ENCODE results near the gene CCDC66. TPM values are rescaled to one million over a fixed set of nuclear protein-coding genes. Genes with fewer than 3 reads are reported as not detected.
A peak's percentile ranks its signal among the peaks of the same experiment; 100 is the strongest.

The CCDC66 gene
- polyA plus RNA-seq, 3 donors = 30.3 to 57.1 (median 39.6) TPM

GRCh38 chr3:56611364-56611763, 54.4 kb downstream of the CCDC66 start:
- DNase-seq (ENCODE audit: extremely low read depth in 1 of 11, low read depth in 9 of 11, low spot score in 4 of 11) = no peak

- no peak for DNase-seq (ENCODE audit: extremely low read depth in 1 of 11, low read depth in 9 of 11, low spot score in 4 of 11)
Observed at GRCh38 chr3:56612146-56612545, 55.2 kb downstream of the CCDC66 start.

- no peak for DNase-seq (ENCODE audit: extremely low read depth in 1 of 11, low read depth in 9 of 11, low spot score in 4 of 11)
Observed at GRCh38 chr3:56613016-56613415, 56.0 kb downstream of the CCDC66 start.

GRCh38 chr3:56616478-56617006, 59.6 kb downstream of the CCDC66 start:
- no peak for DNase-seq (ENCODE audit: extremely low read depth in 1 of 11, low read depth in 9 of 11, low spot score in 4 of 11)

GRCh38 chr3:56620371-56620770, 63.4 kb downstream of the CCDC66 start:
- DNase-seq (ENCODE audit: extremely low read depth in 1 of 11, low read depth in 9 of 11, low spot score in 4 of 11) = no peak

- DNase-seq (ENCODE audit: extremely low read depth in 1 of 11, low read depth in 9 of 11, low spot score in 4 of 11) = peak in 5 of 11 donors; percentile 3 to 30 (median 9)
Observed at GRCh38 chr3:56621681-56622080, 64.7 kb downstream of the CCDC66 start.

- DNase-seq (ENCODE audit: extremely low read depth in 1 of 11, low read depth in 9 of 11, low spot score in 4 of 11) = no peak
Observed at GRCh38 chr3:56622381-56622780, 65.4 kb downstream of the CCDC66 start.

GRCh38 chr3:56624725-56625124, 67.8 kb downstream of the CCDC66 start:
- no peak for DNase-seq (ENCODE audit: extremely low read depth in 1 of 11, low read depth in 9 of 11, low spot score in 4 of 11)

- DNase-seq (ENCODE audit: extremely low read depth in 1 of 11, low read depth in 9 of 11, low spot score in 4 of 11) = peak in 8 of 11 donors; percentile 12 to 77 (median 49)
Observed at GRCh38 chr3:56629047-56629446, 72.1 kb downstream of the CCDC66 start.

GRCh38 chr3:56629451-56629850, 72.5 kb downstream of the CCDC66 start:
- DNase-seq (ENCODE audit: extremely low read depth in 1 of 11, low read depth in 9 of 11, low spot score in 4 of 11) = peak in 2 of 11 donors; percentile 7 to 41

- no peak for DNase-seq (ENCODE audit: extremely low read depth in 1 of 11, low read depth in 9 of 11, low spot score in 4 of 11)
Observed at GRCh38 chr3:56630966-56631365, 74.0 kb downstream of the CCDC66 start.

- DNase-seq (ENCODE audit: extremely low read depth in 1 of 11, low read depth in 9 of 11, low spot score in 4 of 11) = no peak
Observed at GRCh38 chr3:56633181-56633580, 76.2 kb downstream of the CCDC66 start.

GRCh38 chr3:56633602-56634535, 76.9 kb downstream of the CCDC66 start:
- DNase-seq (ENCODE audit: extremely low read depth in 1 of 11, low read depth in 9 of 11, low spot score in 4 of 11) = no peak

- no peak for DNase-seq (ENCODE audit: extremely low read depth in 1 of 11, low read depth in 9 of 11, low spot score in 4 of 11)
Observed at GRCh38 chr3:56645407-56645806, 88.4 kb downstream of the CCDC66 start.

- DNase-seq (ENCODE audit: extremely low read depth in 1 of 11, low read depth in 9 of 11, low spot score in 4 of 11) = no peak
Observed at GRCh38 chr3:56654460-56654859, 97.5 kb downstream of the CCDC66 start.

- no peak for DNase-seq (ENCODE audit: extremely low read depth in 1 of 11, low read depth in 9 of 11, low spot score in 4 of 11)
Observed at GRCh38 chr3:56655709-56656108, 98.7 kb downstream of the CCDC66 start.

GRCh38 chr3:56664823-56665222, 107.8 kb downstream of the CCDC66 start:
- no peak for DNase-seq (ENCODE audit: extremely low read depth in 1 of 11, low read depth in 9 of 11, low spot score in 4 of 11)

GRCh38 chr3:56667973-56668579, 111.1 kb downstream of the CCDC66 start:
- DNase-seq (ENCODE audit: extremely low read depth in 1 of 11, low read depth in 9 of 11, low spot score in 4 of 11) = no peak

Measured in renal cortex interstitium (tissue), 11 donors.